SK-N-SH treated with all-trans-retinoic acid at 6 μM for 48 hours (cell line): Measurements from ENCODE around the gene APPBP2.

Experiments
- ATAC-seq: fragments of 200-7000 bp; cut with Tn5 transposase; 3 replicates; pipeline ENCODE4 v1.9.1; 2020; ENCODE audit warnings: mild to moderate bottlenecking, moderate library complexity
- ARNTL ChIP-seq: fragments of 450-650 bp; formaldehyde crosslinking; IDR thresholded peaks from 2 replicates; pipeline ENCODE4 v1.5.0; 2020; ENCODE audit warnings: low read depth, mild to moderate bottlenecking, moderate library complexity, borderline replicate concordance
- BACH2 ChIP-seq: fragments of 250-450 bp; sonication (Bioruptor Pico); IDR thresholded peaks from 2 replicates; pipeline ENCODE4 v1.9.0; 2021; ENCODE audit warnings: mild to moderate bottlenecking, borderline replicate concordance
- CREB5 ChIP-seq: fragments of 250-450 bp; sonication (Bioruptor Pico); IDR thresholded peaks from 2 replicates; pipeline ENCODE4 v1.5.1; 2020; ENCODE audit warnings: low read depth, mild to moderate bottlenecking, moderate library complexity
- CSDC2 ChIP-seq: fragments of 250-450 bp; sonication (Bioruptor Pico); IDR thresholded peaks from 2 replicates; pipeline ENCODE4 v1.5.0; 2020; ENCODE audit warnings: mild to moderate bottlenecking, moderate library complexity
- ESRRG ChIP-seq: fragments of 250-450 bp; sonication (Bioruptor Pico); IDR thresholded peaks from 2 replicates; pipeline ENCODE4 v1.6.1; 2021; ENCODE audit warnings: mild to moderate bottlenecking
- GLIS3 ChIP-seq: fragments of 250-450 bp; sonication (Bioruptor Pico); IDR thresholded peaks from 2 replicates; pipeline ENCODE4 v1.5.0; 2020; ENCODE audit warnings: mild to moderate bottlenecking, moderate library complexity
- ISL1 ChIP-seq: fragments of 250-450 bp; sonication (Bioruptor Pico); IDR thresholded peaks from 2 replicates; pipeline ENCODE4 v2.1.2; 2022; ENCODE audit warnings: mild to moderate bottlenecking, moderate library complexity
- OSR1 ChIP-seq: fragments of 250-450 bp; sonication (Bioruptor Pico); IDR thresholded peaks from 2 replicates; pipeline ENCODE4 v1.8.0; 2022; ENCODE audit warnings: moderate library complexity, mild to moderate bottlenecking, inconsistent platforms
- PPARA ChIP-seq: fragments of 250-450 bp; sonication (Bioruptor Pico); IDR thresholded peaks from 2 replicates; pipeline ENCODE4 v1.5.0; 2020; ENCODE audit warnings: mild to moderate bottlenecking, borderline replicate concordance
- RARB ChIP-seq: fragments of 250-450 bp; sonication (Bioruptor Pico); IDR thresholded peaks from 2 replicates; pipeline ENCODE4 v1.8.0; 2021; ENCODE audit warnings: mild to moderate bottlenecking, moderate library complexity
- SNAI2 ChIP-seq: fragments of 250-450 bp; sonication (Bioruptor Pico); IDR thresholded peaks from 2 replicates; pipeline ENCODE4 v1.5.0; 2020; ENCODE audit warnings: mild to moderate bottlenecking, moderate library complexity
- TCF4 ChIP-seq: fragments of 250-450 bp; sonication (Bioruptor Pico); IDR thresholded peaks from 2 replicates; pipeline ENCODE4 v1.8.0; 2021; ENCODE audit warnings: mild to moderate bottlenecking, moderate library complexity, borderline replicate concordance
- TOX ChIP-seq: fragments of 250-450 bp; sonication (Bioruptor Pico); IDR thresholded peaks from 2 replicates; pipeline ENCODE4 v1.8.0; 2021; ENCODE audit warnings: mild to moderate bottlenecking, moderate library complexity, borderline replicate concordance
- TSHZ2 ChIP-seq: fragments of 250-450 bp; sonication (Bioruptor Pico); IDR thresholded peaks from 2 replicates; pipeline ENCODE4 v1.5.0; 2020; ENCODE audit warnings: mild to moderate bottlenecking, moderate library complexity
- ZC3H10 ChIP-seq: fragments of 250-450 bp; sonication (Bioruptor Pico); IDR thresholded peaks from 2 replicates; pipeline ENCODE4 v1.5.1; 2021; ENCODE audit warnings: mild to moderate bottlenecking, moderate library complexity
- ZFP3 ChIP-seq: fragments of 250-450 bp; sonication (Bioruptor Pico); IDR thresholded peaks from 2 replicates; pipeline ENCODE4 v1.5.0; 2020; ENCODE audit warnings: mild to moderate bottlenecking, moderate library complexity
- ZFP30 ChIP-seq: fragments of 450-650 bp; formaldehyde crosslinking; IDR thresholded peaks from 2 replicates; pipeline ENCODE4 v1.5.0; 2022; ENCODE audit warnings: mild to moderate bottlenecking, moderate library complexity
- ZNF565 ChIP-seq: fragments of 450-650 bp; formaldehyde crosslinking; conservative IDR thresholded peaks from 2 replicates; pipeline ENCODE4 v1.5.0; 2020; ENCODE audit warnings: low read depth, mild to moderate bottlenecking, moderate library complexity
- ZNF70 ChIP-seq: fragments of 450-650 bp; formaldehyde crosslinking; IDR thresholded peaks from 2 replicates; pipeline ENCODE4 v1.5.0; 2020; ENCODE audit warnings: mild to moderate bottlenecking, moderate library complexity
- ZNF8 ChIP-seq: fragments of 450-650 bp; formaldehyde crosslinking; IDR thresholded peaks from 2 replicates; pipeline ENCODE4 v1.5.0; 2020; ENCODE audit warnings: mild to moderate bottlenecking, moderate library complexity
- TF ChIP-seq, protein P1 (sequence below): fragments of 250-450 bp; sonication (Bioruptor Pico); IDR thresholded peaks from 2 replicates; pipeline ENCODE4 v1.8.0; 2020; ENCODE audit warnings: mild to moderate bottlenecking, moderate library complexity, borderline replicate concordance
- TF ChIP-seq, protein P2 (sequence below): fragments of 250-450 bp; sonication (Bioruptor Pico); IDR thresholded peaks from 2 replicates; pipeline ENCODE4 v1.8.0; 2021; ENCODE audit warnings: low read depth, mild to moderate bottlenecking, moderate library complexity, borderline replicate concordance
- TF ChIP-seq, protein P3 (sequence below): fragments of 250-450 bp; sonication (Bioruptor Pico); IDR thresholded peaks from 2 replicates; pipeline ENCODE4 v1.5.1; 2021; ENCODE audit warnings: mild to moderate bottlenecking, moderate library complexity

APPBP2 gene

DNA sequence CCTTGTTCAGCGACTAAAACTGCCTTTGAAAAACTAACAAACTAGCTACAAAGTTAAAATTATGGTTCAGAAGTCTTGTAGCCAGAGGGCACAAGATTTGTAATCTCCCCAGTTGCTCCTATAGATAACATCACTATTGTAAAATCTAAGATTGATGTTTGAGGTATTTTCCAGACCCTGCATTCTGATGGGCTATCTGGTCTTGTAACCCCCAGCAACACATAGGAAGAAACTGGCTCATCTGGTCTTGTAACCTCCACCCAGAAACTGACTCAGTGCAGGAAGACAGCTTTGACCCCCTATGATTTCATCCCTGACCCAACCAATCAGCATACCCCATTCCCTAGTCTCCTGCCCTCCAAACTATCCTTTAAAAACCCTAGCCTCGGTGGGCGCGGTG lies 116.0 kb downstream of the APPBP2 start:
- TF ChIP-seq ZNF565 (CRISPR knock-in tag) (no peak), SNAI2 (no peak), GLIS3 (no peak), ZFP3 (CRISPR knock-in tag) (no peak), ZC3H10 (CRISPR knock-in tag) (no peak), ESRRG (no peak), OSR1 (CRISPR knock-in tag) (no peak), PPARA (no peak), ZFP30 (CRISPR knock-in tag) (no peak), CSDC2 (no peak), ZNF8 (CRISPR knock-in tag) (no peak), TOX (CRISPR knock-in tag) (no peak), ARNTL (CRISPR knock-in tag) (no peak), RARB (CRISPR knock-in tag) (no peak), CREB5 (CRISPR knock-in tag) (no peak), ISL1 (CRISPR knock-in tag) (no peak), BACH2 (CRISPR knock-in tag) (no peak), ZNF70 (CRISPR knock-in tag) (no peak)
- TF ChIP-seq, protein P1, sequence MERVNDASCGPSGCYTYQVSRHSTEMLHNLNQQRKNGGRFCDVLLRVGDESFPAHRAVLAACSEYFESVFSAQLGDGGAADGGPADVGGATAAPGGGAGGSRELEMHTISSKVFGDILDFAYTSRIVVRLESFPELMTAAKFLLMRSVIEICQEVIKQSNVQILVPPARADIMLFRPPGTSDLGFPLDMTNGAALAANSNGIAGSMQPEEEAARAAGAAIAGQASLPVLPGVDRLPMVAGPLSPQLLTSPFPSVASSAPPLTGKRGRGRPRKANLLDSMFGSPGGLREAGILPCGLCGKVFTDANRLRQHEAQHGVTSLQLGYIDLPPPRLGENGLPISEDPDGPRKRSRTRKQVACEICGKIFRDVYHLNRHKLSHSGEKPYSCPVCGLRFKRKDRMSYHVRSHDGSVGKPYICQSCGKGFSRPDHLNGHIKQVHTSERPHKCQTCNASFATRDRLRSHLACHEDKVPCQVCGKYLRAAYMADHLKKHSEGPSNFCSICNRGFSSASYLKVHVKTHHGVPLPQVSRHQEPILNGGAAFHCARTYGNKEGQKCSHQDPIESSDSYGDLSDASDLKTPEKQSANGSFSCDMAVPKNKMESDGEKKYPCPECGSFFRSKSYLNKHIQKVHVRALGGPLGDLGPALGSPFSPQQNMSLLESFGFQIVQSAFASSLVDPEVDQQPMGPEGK (CRISPR knock-in tag): no peak
- TF ChIP-seq, protein P2, sequence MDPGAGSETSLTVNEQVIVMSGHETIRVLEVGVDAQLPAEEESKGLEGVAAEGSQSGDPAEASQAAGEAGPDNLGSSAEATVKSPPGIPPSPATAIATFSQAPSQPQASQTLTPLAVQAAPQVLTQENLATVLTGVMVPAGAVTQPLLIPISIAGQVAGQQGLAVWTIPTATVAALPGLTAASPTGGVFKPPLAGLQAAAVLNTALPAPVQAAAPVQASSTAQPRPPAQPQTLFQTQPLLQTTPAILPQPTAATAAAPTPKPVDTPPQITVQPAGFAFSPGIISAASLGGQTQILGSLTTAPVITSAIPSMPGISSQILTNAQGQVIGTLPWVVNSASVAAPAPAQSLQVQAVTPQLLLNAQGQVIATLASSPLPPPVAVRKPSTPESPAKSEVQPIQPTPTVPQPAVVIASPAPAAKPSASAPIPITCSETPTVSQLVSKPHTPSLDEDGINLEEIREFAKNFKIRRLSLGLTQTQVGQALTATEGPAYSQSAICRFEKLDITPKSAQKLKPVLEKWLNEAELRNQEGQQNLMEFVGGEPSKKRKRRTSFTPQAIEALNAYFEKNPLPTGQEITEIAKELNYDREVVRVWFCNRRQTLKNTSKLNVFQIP (CRISPR knock-in tag): no peak
- TF ChIP-seq, all 23 proteins: peak for 0
- no peak for ATAC-seq

DNA sequence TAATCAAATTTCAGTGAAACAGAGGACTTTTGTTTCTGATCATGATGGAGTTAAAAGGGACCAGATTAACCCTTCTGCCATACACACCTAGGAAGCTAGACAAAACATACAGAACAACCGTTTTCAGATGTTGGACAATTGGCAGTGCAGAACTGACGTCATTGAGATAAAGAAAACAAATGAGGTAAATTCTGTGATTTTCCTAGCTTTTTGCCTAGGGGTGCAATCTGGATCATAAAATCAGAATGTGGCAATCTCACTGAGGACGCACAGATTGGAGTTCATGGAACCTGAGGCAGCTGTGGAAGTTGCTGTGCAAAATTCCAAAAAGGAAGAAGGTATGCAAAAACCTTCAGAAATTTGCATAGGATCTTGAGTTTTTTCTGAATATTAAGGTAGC lies 119.2 kb downstream of the APPBP2 start:
- TF ChIP-seq ZNF565 (CRISPR knock-in tag): no peak
- TF ChIP-seq ISL1 (CRISPR knock-in tag): no peak
- TF ChIP-seq, protein P2 (CRISPR knock-in tag): no peak
- no peak for TF ChIP-seq TCF4 (CRISPR knock-in tag)
- no peak for TF ChIP-seq ZNF70 (CRISPR knock-in tag)
- TF ChIP-seq PPARA: no peak
- no peak for TF ChIP-seq CREB5 (CRISPR knock-in tag)
- TF ChIP-seq, protein P1 (CRISPR knock-in tag): no peak
- TF ChIP-seq ARNTL (CRISPR knock-in tag): no peak
- no peak for TF ChIP-seq ESRRG
- TF ChIP-seq CSDC2: no peak
- no peak for TF ChIP-seq SNAI2
- no peak for TF ChIP-seq TSHZ2 (CRISPR knock-in tag)
- TF ChIP-seq GLIS3: no peak
- TF ChIP-seq, protein P3, sequence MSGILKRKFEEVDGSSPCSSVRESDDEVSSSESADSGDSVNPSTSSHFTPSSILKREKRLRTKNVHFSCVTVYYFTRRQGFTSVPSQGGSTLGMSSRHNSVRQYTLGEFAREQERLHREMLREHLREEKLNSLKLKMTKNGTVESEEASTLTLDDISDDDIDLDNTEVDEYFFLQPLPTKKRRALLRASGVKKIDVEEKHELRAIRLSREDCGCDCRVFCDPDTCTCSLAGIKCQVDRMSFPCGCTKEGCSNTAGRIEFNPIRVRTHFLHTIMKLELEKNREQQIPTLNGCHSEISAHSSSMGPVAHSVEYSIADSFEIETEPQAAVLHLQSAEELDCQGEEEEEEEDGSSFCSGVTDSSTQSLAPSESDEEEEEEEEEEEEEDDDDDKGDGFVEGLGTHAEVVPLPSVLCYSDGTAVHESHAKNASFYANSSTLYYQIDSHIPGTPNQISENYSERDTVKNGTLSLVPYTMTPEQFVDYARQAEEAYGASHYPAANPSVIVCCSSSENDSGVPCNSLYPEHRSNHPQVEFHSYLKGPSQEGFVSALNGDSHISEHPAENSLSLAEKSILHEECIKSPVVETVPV (CRISPR knock-in tag): no peak
- TF ChIP-seq OSR1 (CRISPR knock-in tag): no peak
- TF ChIP-seq RARB (CRISPR knock-in tag): no peak
- TF ChIP-seq ZFP30 (CRISPR knock-in tag): no peak
- ATAC-seq: no peak
